WTC11 (cell line): ENCODE results near the gene MTMR10. TPM values are rescaled to one million over a fixed set of nuclear protein-coding genes. Genes with fewer than 3 reads are reported as not detected.

Experiments used
- ATAC-seq: fragments of 200-7000 bp; cut with Tn5 transposase; 2 replicates; pipeline ENCODE4 v1.10.0; 2021; ENCODE audit warnings: mild to moderate bottlenecking, moderate library complexity
- CTCF ChIA-PET: fragments of 300-600 bp; sonication (Branson Sonifier 250); formaldehyde crosslinking; loops from one replicate; lab custom pipeline; 2021; ENCODE audit warnings: antibody characterized with exemption; lab: Charles Lee
- POLR2A ChIA-PET: fragments of 350-600 bp; sonication (Branson Sonifier 250); formaldehyde crosslinking; loops from one replicate; lab custom pipeline; 2021; ENCODE audit warnings: antibody characterized with exemption; lab: Charles Lee
- DNase-seq: peaks from one replicate; pipeline ENCODE4 v3.0.0; 2021; ENCODE audit warnings: low spot score
- H3K27ac Mint-ChIP-seq: 2 replicates; pipeline ENCODE4 v1.8.0; 2021; ENCODE audit warnings: mixed read lengths
- H3K27me3 Mint-ChIP-seq: 2 replicates; pipeline ENCODE4 v1.8.0; 2021; ENCODE audit warnings: low read depth, mild to moderate bottlenecking, moderate library complexity, mixed read lengths
- H3K36me3 Mint-ChIP-seq: 2 replicates; pipeline ENCODE4 v1.8.0; 2021; ENCODE audit warnings: mixed read lengths
- H3K4me1 Mint-ChIP-seq: 2 replicates; pipeline ENCODE4 v1.8.0; 2022; ENCODE audit warnings: mixed read lengths
- H3K4me3 Mint-ChIP-seq: 2 replicates; pipeline ENCODE4 v1.8.0; 2021; ENCODE audit warnings: mild to moderate bottlenecking, moderate library complexity, mixed read lengths
- H3K9me3 Mint-ChIP-seq: 2 replicates; pipeline ENCODE4 v1.8.0; 2021; ENCODE audit warnings: mixed read lengths
- AFF4 ChIP-seq: sonication (generic); formaldehyde crosslinking; IDR thresholded peaks from 2 replicates; pipeline ENCODE4 v1.8.1; 2023; ENCODE audit warnings: mild to moderate bottlenecking, missing genetic modification reagents, borderline replicate concordance
- E2F1 ChIP-seq: sonication (generic); formaldehyde crosslinking; IDR thresholded peaks from 2 replicates; pipeline ENCODE4 v1.8.0; 2022; ENCODE audit warnings: mild to moderate bottlenecking, missing genetic modification reagents
- FOXJ3 ChIP-seq: sonication (generic); formaldehyde crosslinking; IDR thresholded peaks from 2 replicates; pipeline ENCODE4 v1.9.0; 2021; ENCODE audit warnings: missing genetic modification reagents, mild to moderate bottlenecking, borderline replicate concordance
- FOXK1 ChIP-seq: sonication (generic); formaldehyde crosslinking; IDR thresholded peaks from 2 replicates; pipeline ENCODE4 v1.8.0; 2022; ENCODE audit warnings: mild to moderate bottlenecking, moderate library complexity, missing genetic modification reagents
- NFATC4 ChIP-seq: fragments of 250-450 bp; sonication (Bioruptor Pico); IDR thresholded peaks from 2 replicates; pipeline ENCODE4 v1.9.0; 2021; ENCODE audit warnings: mild to moderate bottlenecking
- NR1H2 ChIP-seq: sonication (generic); formaldehyde crosslinking; IDR thresholded peaks from 2 replicates; pipeline ENCODE4 v1.9.0; 2021; ENCODE audit warnings: mild to moderate bottlenecking, moderate library complexity, missing genetic modification reagents
- OVOL2 ChIP-seq: fragments of 250-450 bp; sonication (Bioruptor Pico); IDR thresholded peaks from 2 replicates; pipeline ENCODE4 v1.9.0; 2021; ENCODE audit warnings: mild to moderate bottlenecking, borderline replicate concordance
- RELA ChIP-seq: sonication (generic); formaldehyde crosslinking; IDR thresholded peaks from 2 replicates; pipeline ENCODE4 v1.8.1; 2022; ENCODE audit warnings: missing genetic modification reagents, mild to moderate bottlenecking, borderline replicate concordance
- SMAD3 ChIP-seq: sonication (generic); formaldehyde crosslinking; IDR thresholded peaks from 2 replicates; pipeline ENCODE4 v1.8.0; 2022; ENCODE audit warnings: missing genetic modification reagents, mild to moderate bottlenecking, borderline replicate concordance
- TEAD1 ChIP-seq: sonication (generic); formaldehyde crosslinking; IDR thresholded peaks from 2 replicates; pipeline ENCODE4 v1.8.0; 2022; ENCODE audit warnings: mild to moderate bottlenecking, missing genetic modification reagents
- ZNF232 ChIP-seq: sonication (generic); formaldehyde crosslinking; IDR thresholded peaks from 2 replicates; pipeline ENCODE4 v1.8.0; 2022; ENCODE audit warnings: mild to moderate bottlenecking, missing genetic modification reagents
- ZSCAN18 ChIP-seq: fragments of 250-450 bp; sonication (Bioruptor Pico); IDR thresholded peaks from 2 replicates; pipeline ENCODE4 v2.1.2; 2022; ENCODE audit warnings: mild to moderate bottlenecking, moderate library complexity
- total RNA-seq: library from RNA; stranded (reverse); gene quantifications from 3 replicates; pipeline ENCODE4 v1.2.3, GENCODE V29; 2021
- TF ChIP-seq, protein P1 (sequence below): fragments of 250-450 bp; sonication (Bioruptor Pico); IDR thresholded peaks from 2 replicates; pipeline ENCODE4 v1.9.0; 2021; ENCODE audit warnings: mild to moderate bottlenecking
- TF ChIP-seq, protein P2 (sequence below): sonication (generic); formaldehyde crosslinking; IDR thresholded peaks from 2 replicates; pipeline ENCODE4 v1.8.1; 2022; ENCODE audit warnings: low read depth, missing genetic modification reagents, borderline replicate concordance
- TF ChIP-seq, protein P3 (sequence below): sonication (generic); formaldehyde crosslinking; IDR thresholded peaks from 2 replicates; pipeline ENCODE4 v1.8.1; 2023; ENCODE audit warnings: mild to moderate bottlenecking, missing genetic modification reagents

MTMR10 gene
- total RNA-seq, 1 experiment from 2014 or later: 15.9 TPM

GRCh38 chr15:31005660-31006059 is 14.2 kb upstream of the MTMR10 start:
- Mint-ChIP-seq H3K9me3 (no peaks in the 10 kb centered on the region), H3K36me3 (no peaks in the 10 kb centered on the region), H3K27me3 (no peaks in the 10 kb centered on the region), H3K4me1 (peaks cover 18% of the 10 kb centered on the region), H3K27ac (no peak overlapping the region), H3K4me3 (no peak overlapping the region)
- no peak for DNase-seq
- ChIA-PET POLR2A (no interaction called here), CTCF (interaction anchor here (1.2 to 1.3 kb wide), 2 partner anchors 9 to 124 kb away, joined by 5 to 7 read pairs; no protein-coding TSS in a partner anchor)
- ATAC-seq: no peak
- TF ChIP-seq FOXK1 (CRISPR knock-in tag) (no peak), ZNF232 (CRISPR knock-in tag) (no peak), E2F1 (CRISPR knock-in tag) (no peak), FOXJ3 (no peak)
- TF ChIP-seq, protein P1, sequence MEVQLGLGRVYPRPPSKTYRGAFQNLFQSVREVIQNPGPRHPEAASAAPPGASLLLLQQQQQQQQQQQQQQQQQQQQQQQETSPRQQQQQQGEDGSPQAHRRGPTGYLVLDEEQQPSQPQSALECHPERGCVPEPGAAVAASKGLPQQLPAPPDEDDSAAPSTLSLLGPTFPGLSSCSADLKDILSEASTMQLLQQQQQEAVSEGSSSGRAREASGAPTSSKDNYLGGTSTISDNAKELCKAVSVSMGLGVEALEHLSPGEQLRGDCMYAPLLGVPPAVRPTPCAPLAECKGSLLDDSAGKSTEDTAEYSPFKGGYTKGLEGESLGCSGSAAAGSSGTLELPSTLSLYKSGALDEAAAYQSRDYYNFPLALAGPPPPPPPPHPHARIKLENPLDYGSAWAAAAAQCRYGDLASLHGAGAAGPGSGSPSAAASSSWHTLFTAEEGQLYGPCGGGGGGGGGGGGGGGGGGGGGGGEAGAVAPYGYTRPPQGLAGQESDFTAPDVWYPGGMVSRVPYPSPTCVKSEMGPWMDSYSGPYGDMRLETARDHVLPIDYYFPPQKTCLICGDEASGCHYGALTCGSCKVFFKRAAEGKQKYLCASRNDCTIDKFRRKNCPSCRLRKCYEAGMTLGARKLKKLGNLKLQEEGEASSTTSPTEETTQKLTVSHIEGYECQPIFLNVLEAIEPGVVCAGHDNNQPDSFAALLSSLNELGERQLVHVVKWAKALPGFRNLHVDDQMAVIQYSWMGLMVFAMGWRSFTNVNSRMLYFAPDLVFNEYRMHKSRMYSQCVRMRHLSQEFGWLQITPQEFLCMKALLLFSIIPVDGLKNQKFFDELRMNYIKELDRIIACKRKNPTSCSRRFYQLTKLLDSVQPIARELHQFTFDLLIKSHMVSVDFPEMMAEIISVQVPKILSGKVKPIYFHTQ: no peak
- TF ChIP-seq, protein P2, sequence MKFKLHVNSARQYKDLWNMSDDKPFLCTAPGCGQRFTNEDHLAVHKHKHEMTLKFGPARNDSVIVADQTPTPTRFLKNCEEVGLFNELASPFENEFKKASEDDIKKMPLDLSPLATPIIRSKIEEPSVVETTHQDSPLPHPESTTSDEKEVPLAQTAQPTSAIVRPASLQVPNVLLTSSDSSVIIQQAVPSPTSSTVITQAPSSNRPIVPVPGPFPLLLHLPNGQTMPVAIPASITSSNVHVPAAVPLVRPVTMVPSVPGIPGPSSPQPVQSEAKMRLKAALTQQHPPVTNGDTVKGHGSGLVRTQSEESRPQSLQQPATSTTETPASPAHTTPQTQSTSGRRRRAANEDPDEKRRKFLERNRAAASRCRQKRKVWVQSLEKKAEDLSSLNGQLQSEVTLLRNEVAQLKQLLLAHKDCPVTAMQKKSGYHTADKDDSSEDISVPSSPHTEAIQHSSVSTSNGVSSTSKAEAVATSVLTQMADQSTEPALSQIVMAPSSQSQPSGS (CRISPR knock-in tag): no peak

- Mint-ChIP-seq H3K27ac (no peak overlapping the region; the same call in 1 of the 2 replicates), H3K9me3 (no peaks in the 10 kb centered on the region), H3K4me3 (no peak overlapping the region), H3K27me3 (no peaks in the 10 kb centered on the region), H3K36me3 (no peaks in the 10 kb centered on the region), H3K4me1 (peaks cover 18% of the 10 kb centered on the region)
- CTCF ChIA-PET: interaction anchor here (0.8 to 1.7 kb wide), 2 partner anchors 125 to 126 kb away, joined by 3 to 5 read pairs; no protein-coding TSS in a partner anchor
- TF ChIP-seq OVOL2 (CRISPR knock-in tag): no peak
- TF ChIP-seq NR1H2 (CRISPR knock-in tag): no peak
- no peak for TF ChIP-seq NFATC4 (CRISPR knock-in tag)
- no peak for TF ChIP-seq ZSCAN18 (CRISPR knock-in tag)
- no peak for TF ChIP-seq RELA
- no peak for TF ChIP-seq AFF4
- TF ChIP-seq SMAD3 (CRISPR knock-in tag): no peak
- TF ChIP-seq TEAD1 (CRISPR knock-in tag): no peak
- TF ChIP-seq, protein P3, sequence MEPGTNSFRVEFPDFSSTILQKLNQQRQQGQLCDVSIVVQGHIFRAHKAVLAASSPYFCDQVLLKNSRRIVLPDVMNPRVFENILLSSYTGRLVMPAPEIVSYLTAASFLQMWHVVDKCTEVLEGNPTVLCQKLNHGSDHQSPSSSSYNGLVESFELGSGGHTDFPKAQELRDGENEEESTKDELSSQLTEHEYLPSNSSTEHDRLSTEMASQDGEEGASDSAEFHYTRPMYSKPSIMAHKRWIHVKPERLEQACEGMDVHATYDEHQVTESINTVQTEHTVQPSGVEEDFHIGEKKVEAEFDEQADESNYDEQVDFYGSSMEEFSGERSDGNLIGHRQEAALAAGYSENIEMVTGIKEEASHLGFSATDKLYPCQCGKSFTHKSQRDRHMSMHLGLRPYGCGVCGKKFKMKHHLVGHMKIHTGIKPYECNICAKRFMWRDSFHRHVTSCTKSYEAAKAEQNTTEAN (CRISPR knock-in tag): no peak
- POLR2A ChIA-PET: interaction anchor here (0.7 kb wide), 1 partner anchor 12 kb away, joined by 3 read pairs; no protein-coding TSS in a partner anchor
- DNase-seq: peak; percentile 34
- peak; percentile 89 for ATAC-seq
These were observed 12.8 kb upstream of the MTMR10 start for GRCh38 chr15:31004220-31004733.
